ENCODE measurements around the gene GRXCR1. TPM values are rescaled to one million over a fixed set of nuclear protein-coding genes. Genes with fewer than 3 reads are reported as not detected.
A peak's percentile ranks its signal among the peaks of the same experiment; 100 is the strongest.

Gene GRXCR1
- total and polyA plus RNA-seq, 4 donors, result not detected

DNA sequence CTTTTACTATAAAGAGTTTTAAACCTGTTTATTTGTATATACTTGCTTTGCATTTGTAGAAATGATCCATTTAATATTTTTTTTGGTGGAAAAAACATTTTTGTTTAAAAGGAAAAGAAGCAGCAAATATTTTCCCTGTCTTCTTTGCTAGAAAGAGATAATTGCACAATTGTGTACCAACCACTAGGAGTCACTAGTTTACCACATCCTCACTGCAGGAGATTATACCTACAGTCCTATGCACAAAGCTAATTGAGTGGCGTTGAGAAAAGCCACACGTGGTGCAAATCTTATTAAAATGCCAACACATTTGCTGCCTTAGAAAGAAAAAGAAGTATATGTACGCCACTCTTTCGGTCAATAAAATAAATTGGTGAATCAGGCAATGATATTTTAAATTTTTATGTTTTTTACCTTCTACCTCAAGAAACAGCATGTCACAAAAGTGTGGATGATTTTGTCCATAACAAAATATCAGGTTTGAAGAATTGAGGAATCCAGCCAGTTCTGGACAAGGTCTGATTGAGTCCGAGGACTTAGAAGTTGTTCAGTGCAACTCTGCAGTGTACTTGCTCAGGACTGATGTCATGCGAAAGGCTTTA, 102.9 kb downstream of the GRXCR1 start:
- WGBS, result 37% methylated on average over 6 of the region's 6 CpGs
- Histone ChIP-seq H3K4me3 (ENCODE audit: low read depth in 1 of 3, low read length in 3 of 3) (no peak overlapping the region), H3K9me3 (ENCODE audit: control insufficient read depth in 4 of 4, low read length in 3 of 4) (peaks cover 0 to 4% (median 0%) of the 10 kb centered on the region in 4 donors), H3K9ac (ENCODE audit: low read depth in 1 of 2, low read length in 2 of 2) (no peak overlapping the region), H3K27me3 (ENCODE audit: control insufficient read depth in 4 of 4, insufficient read depth in 4 of 4, low read length in 3 of 4) (no peaks in the 10 kb centered on the region), H3K4me1 (ENCODE audit: control insufficient read depth in 4 of 4, insufficient read depth in 4 of 4, low read length in 3 of 4) (no peaks in the 10 kb centered on the region), H3K27ac (ENCODE audit: low read depth in 1 of 2, low read length in 2 of 2) (no peak overlapping the region), H3K36me3 (ENCODE audit: control insufficient read depth in 4 of 4, insufficient read depth in 3 of 4, low read depth in 1 of 4, low read length in 3 of 4) (no peaks in the 10 kb centered on the region)
- DNase-seq (ENCODE audit: low spot score), result no peak
- TF ChIP-seq ATF3 (IDR thresholded peaks at IDR 0.05) (no peak), RAD21 (IDR thresholded peaks at IDR 0.05) (peak; percentile 67 to 76), HNF4G (IDR thresholded peaks at IDR 0.05) (no peak), ZBTB33 (IDR thresholded peaks at IDR 0.05) (no peak), EGR1 (IDR thresholded peaks at IDR 0.05; ENCODE audit: low read depth in 2 of 2) (no peak), NR2F2 (IDR thresholded peaks at IDR 0.05) (no peak)
- TF ChIP-seq, protein P1, sequence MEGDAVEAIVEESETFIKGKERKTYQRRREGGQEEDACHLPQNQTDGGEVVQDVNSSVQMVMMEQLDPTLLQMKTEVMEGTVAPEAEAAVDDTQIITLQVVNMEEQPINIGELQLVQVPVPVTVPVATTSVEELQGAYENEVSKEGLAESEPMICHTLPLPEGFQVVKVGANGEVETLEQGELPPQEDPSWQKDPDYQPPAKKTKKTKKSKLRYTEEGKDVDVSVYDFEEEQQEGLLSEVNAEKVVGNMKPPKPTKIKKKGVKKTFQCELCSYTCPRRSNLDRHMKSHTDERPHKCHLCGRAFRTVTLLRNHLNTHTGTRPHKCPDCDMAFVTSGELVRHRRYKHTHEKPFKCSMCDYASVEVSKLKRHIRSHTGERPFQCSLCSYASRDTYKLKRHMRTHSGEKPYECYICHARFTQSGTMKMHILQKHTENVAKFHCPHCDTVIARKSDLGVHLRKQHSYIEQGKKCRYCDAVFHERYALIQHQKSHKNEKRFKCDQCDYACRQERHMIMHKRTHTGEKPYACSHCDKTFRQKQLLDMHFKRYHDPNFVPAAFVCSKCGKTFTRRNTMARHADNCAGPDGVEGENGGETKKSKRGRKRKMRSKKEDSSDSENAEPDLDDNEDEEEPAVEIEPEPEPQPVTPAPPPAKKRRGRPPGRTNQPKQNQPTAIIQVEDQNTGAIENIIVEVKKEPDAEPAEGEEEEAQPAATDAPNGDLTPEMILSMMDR (IDR thresholded peaks at IDR 0.05; ENCODE audit: low read depth, low read length, missing input control), result peak; percentile 47

GRCh38 chr4:43008793-43009192, 116.3 kb downstream of the GRXCR1 start:
- H3K9me3 ChIP-seq (ENCODE audit: control insufficient read depth in 4 of 4, low read length in 3 of 4), result peaks cover 0 to 8% (median 4%) of the 10 kb centered on the region in 4 donors
- H3K36me3 ChIP-seq (ENCODE audit: control insufficient read depth in 4 of 4, insufficient read depth in 3 of 4, low read depth in 1 of 4, low read length in 3 of 4), result no peaks in the 10 kb centered on the region
- H3K4me1 ChIP-seq (ENCODE audit: control insufficient read depth in 4 of 4, insufficient read depth in 4 of 4, low read length in 3 of 4), result no peaks in the 10 kb centered on the region
- TF ChIP-seq RXRA (IDR thresholded peaks at IDR 0.05), result no peak
- no peak for TF ChIP-seq SP1 (IDR thresholded peaks at IDR 0.05)
- no peak for TF ChIP-seq GABPA (IDR thresholded peaks at IDR 0.05 in 1 of 2, conservative IDR thresholded peaks at IDR 0.05 in 1 of 2)
- TF ChIP-seq NR2F2 (IDR thresholded peaks at IDR 0.05), result no peak
- no peak for TF ChIP-seq HNF4G (IDR thresholded peaks at IDR 0.05)
- TF ChIP-seq JUND (IDR thresholded peaks at IDR 0.05), result no peak
- TF ChIP-seq ATF3 (IDR thresholded peaks at IDR 0.05), result no peak
- no peak for TF ChIP-seq RAD21 (IDR thresholded peaks at IDR 0.05)
- no peak for TF ChIP-seq EGR1 (IDR thresholded peaks at IDR 0.05; ENCODE audit: low read depth in 2 of 2)
- TF ChIP-seq HNF4A (conservative IDR thresholded peaks at IDR 0.05), result no peak
- TF ChIP-seq, protein P2, sequence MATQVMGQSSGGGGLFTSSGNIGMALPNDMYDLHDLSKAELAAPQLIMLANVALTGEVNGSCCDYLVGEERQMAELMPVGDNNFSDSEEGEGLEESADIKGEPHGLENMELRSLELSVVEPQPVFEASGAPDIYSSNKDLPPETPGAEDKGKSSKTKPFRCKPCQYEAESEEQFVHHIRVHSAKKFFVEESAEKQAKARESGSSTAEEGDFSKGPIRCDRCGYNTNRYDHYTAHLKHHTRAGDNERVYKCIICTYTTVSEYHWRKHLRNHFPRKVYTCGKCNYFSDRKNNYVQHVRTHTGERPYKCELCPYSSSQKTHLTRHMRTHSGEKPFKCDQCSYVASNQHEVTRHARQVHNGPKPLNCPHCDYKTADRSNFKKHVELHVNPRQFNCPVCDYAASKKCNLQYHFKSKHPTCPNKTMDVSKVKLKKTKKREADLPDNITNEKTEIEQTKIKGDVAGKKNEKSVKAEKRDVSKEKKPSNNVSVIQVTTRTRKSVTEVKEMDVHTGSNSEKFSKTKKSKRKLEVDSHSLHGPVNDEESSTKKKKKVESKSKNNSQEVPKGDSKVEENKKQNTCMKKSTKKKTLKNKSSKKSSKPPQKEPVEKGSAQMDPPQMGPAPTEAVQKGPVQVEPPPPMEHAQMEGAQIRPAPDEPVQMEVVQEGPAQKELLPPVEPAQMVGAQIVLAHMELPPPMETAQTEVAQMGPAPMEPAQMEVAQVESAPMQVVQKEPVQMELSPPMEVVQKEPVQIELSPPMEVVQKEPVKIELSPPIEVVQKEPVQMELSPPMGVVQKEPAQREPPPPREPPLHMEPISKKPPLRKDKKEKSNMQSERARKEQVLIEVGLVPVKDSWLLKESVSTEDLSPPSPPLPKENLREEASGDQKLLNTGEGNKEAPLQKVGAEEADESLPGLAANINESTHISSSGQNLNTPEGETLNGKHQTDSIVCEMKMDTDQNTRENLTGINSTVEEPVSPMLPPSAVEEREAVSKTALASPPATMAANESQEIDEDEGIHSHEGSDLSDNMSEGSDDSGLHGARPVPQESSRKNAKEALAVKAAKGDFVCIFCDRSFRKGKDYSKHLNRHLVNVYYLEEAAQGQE (IDR thresholded peaks at IDR 0.05), result no peak
- no peak overlapping the region for H3K4me3 ChIP-seq (ENCODE audit: low read depth in 1 of 3, low read length in 3 of 3)
- 84% methylated on average over 1 of the region's 1 CpG for WGBS
- H3K27me3 ChIP-seq (ENCODE audit: control insufficient read depth in 4 of 4, insufficient read depth in 4 of 4, low read length in 3 of 4), result no peaks in the 10 kb centered on the region
- H3K9ac ChIP-seq (ENCODE audit: low read depth in 1 of 2, low read length in 2 of 2), result no peak overlapping the region
- no peak overlapping the region for H3K27ac ChIP-seq (ENCODE audit: low read depth in 1 of 2, low read length in 2 of 2)
- DNase-seq (ENCODE audit: low spot score), result no peak

Data from liver (tissue), 9 donors.